HEK293 (cell line): Measurements from ENCODE around the gene ACOT9.

Source experiments
- CTCF ChIA-PET: fragments of 350-600 bp; formaldehyde crosslinking; extraction: SDS; loops from one replicate; lab custom pipeline; 2021; ENCODE audit warnings: antibody characterized with exemption; lab: Yijun Ruan, JAX
- POLR2A ChIA-PET: fragments of 300-600 bp; formaldehyde crosslinking; extraction: SDS; loops from one replicate; lab custom pipeline; 2020; ENCODE audit warnings: antibody characterized with exemption, inconsistent platforms; lab: Yijun Ruan, JAX
- H3K27ac ChIP-seq: fragments of 200-500 bp; sonication (Bioruptor generic); 2 replicates; pipeline ENCODE4 v1.5.1; 2014; ENCODE audit warnings: low read depth, low read length, control low read depth, inconsistent platforms; ENCODE audit errors: extremely low read depth
- H3K36me3 ChIP-seq, 2 experiments: fragments of 200-500 bp in 1 of 2; sonication (Bioruptor generic) in 1 of 2; 1 replicate in 1 of 2; 2 replicates in 1 of 2; pipeline ENCODE4 v1.5.1; 2014 to 2017; ENCODE audit warnings: inconsistent platforms in 2 of 2, low read length in 2 of 2; ENCODE audit not compliant: control insufficient read depth in 2 of 2, insufficient read depth in 1 of 2
- H3K4me1 ChIP-seq: fragments of 200-500 bp; sonication (Bioruptor generic); 2 replicates; pipeline ENCODE4 v1.5.1; 2014; ENCODE audit warnings: mild to moderate bottlenecking, low read length, inconsistent platforms; ENCODE audit not compliant: control insufficient read depth, insufficient read depth
- H3K4me3 ChIP-seq: 2 replicates; pipeline ENCODE4 v1.5.1; 2011; ENCODE audit warnings: low read depth, mild to moderate bottlenecking, control low read depth, low read length, moderate library complexity
- H3K9me3 ChIP-seq: fragments of 200-500 bp; sonication (Bioruptor generic); 2 replicates; pipeline ENCODE4 v1.5.1; 2014; ENCODE audit warnings: low read depth, low read length, inconsistent platforms; ENCODE audit not compliant: control insufficient read depth, insufficient read depth
- MYNN ChIP-seq: fragments of 450-650 bp; formaldehyde crosslinking; IDR thresholded peaks from 2 replicates; pipeline ENCODE4 v1.5.1; 2016; ENCODE audit warnings: missing biosample characterization, missing genetic modification characterization, borderline replicate concordance
- PATZ1 ChIP-seq: fragments of 450-650 bp; formaldehyde crosslinking; IDR thresholded peaks from 2 replicates; pipeline ENCODE4 v1.5.1; 2016; ENCODE audit warnings: missing biosample characterization, missing genetic modification characterization
- REST ChIP-seq: fragments of 450-650 bp; formaldehyde crosslinking; IDR thresholded peaks from 2 replicates; pipeline ENCODE4 v1.5.1; 2016; ENCODE audit warnings: missing biosample characterization, missing genetic modification characterization
- ZBTB26 ChIP-seq: fragments of 450-650 bp; formaldehyde crosslinking; optimal IDR thresholded peaks from 2 replicates; pipeline ENCODE3; 2016; ENCODE audit warnings: missing biosample characterization, mild to moderate bottlenecking, missing genetic modification characterization
- ZBTB49 ChIP-seq: fragments of 450-650 bp; formaldehyde crosslinking; IDR thresholded peaks from 2 replicates; pipeline ENCODE4 v1.5.1; 2016; ENCODE audit warnings: missing biosample characterization, missing genetic modification characterization, low read depth
- ZNF274 ChIP-seq, 2 experiments: fragments of 200-500 bp in 1 of 2; fragments of 450-650 bp in 1 of 2; sonication (Bioruptor generic) in 1 of 2; formaldehyde crosslinking in 1 of 2; IDR thresholded peaks; 2 replicates each; pipeline versions ENCODE4 v1.5.1 to v1.6.1; 2014 to 2016; ENCODE audit warnings: borderline replicate concordance in 1 of 2, inconsistent platforms in 1 of 2, low read length in 1 of 2, missing biosample characterization in 1 of 2, missing genetic modification characterization in 1 of 2
- ZNF362 ChIP-seq: fragments of 450-650 bp; formaldehyde crosslinking; IDR thresholded peaks from 2 replicates; pipeline ENCODE4 v1.5.1; 2016; ENCODE audit warnings: missing biosample characterization, missing genetic modification characterization
- ZNF37A ChIP-seq: fragments of 450-650 bp; IDR thresholded peaks from 2 replicates; pipeline ENCODE4 v1.5.1; 2018; ENCODE audit warnings: missing biosample characterization, missing genetic modification characterization
- ZNF394 ChIP-seq: fragments of 450-650 bp; formaldehyde crosslinking; IDR thresholded peaks from 2 replicates; pipeline ENCODE4 v1.5.1; 2016; ENCODE audit warnings: missing biosample characterization, missing genetic modification characterization, mild to moderate bottlenecking, moderate library complexity, borderline replicate concordance
- ZNF449 ChIP-seq: fragments of 450-650 bp; formaldehyde crosslinking; IDR thresholded peaks from 2 replicates; pipeline ENCODE4 v1.5.1; 2017; ENCODE audit warnings: missing biosample characterization, mild to moderate bottlenecking, missing genetic modification characterization, moderate library complexity
- ZNF544 ChIP-seq: fragments of 450-650 bp; formaldehyde crosslinking; IDR thresholded peaks from 2 replicates; pipeline ENCODE4 v1.5.0; 2017; ENCODE audit warnings: missing biosample characterization, missing genetic modification characterization
- ZNF600 ChIP-seq: fragments of 450-650 bp; formaldehyde crosslinking; IDR thresholded peaks from 2 replicates; pipeline ENCODE4 v1.5.1; 2016; ENCODE audit warnings: missing biosample characterization, missing genetic modification characterization
- ZNF623 ChIP-seq: fragments of 450-650 bp; formaldehyde crosslinking; IDR thresholded peaks from 2 replicates; pipeline ENCODE4 v1.5.1; 2016; ENCODE audit warnings: missing biosample characterization, missing genetic modification characterization
- ZNF639 ChIP-seq: fragments of 450-650 bp; formaldehyde crosslinking; IDR thresholded peaks from 2 replicates; pipeline ENCODE4 v1.5.1; 2016; ENCODE audit warnings: missing biosample characterization, missing genetic modification characterization
- ZNF707 ChIP-seq: fragments of 450-650 bp; formaldehyde crosslinking; IDR thresholded peaks from 2 replicates; pipeline ENCODE4 v1.5.1; 2016; ENCODE audit warnings: missing biosample characterization, missing genetic modification characterization
- ZNF792 ChIP-seq: fragments of 450-650 bp; formaldehyde crosslinking; IDR thresholded peaks from 2 replicates; pipeline ENCODE4 v1.5.1; 2016; ENCODE audit warnings: missing biosample characterization, missing genetic modification characterization

Gene ACOT9

GRCh38 chrX:23720117-23720677 is 22.9 kb downstream of the ACOT9 start:
- POLR2A ChIA-PET = no interaction called here
- TF ChIP-seq ZNF792 (no peak), ZNF623 (tag by site-specific recombination) (no peak), ZBTB49 (tag by site-specific recombination) (no peak), ZNF639 (tag by site-specific recombination) (0 out of 2 replicates have a peak, but pooled peaks have one; percentile 39), ZNF394 (tag by site-specific recombination) (peak; percentile 39; the same call in 1 of the 2 replicates), ZNF600 (no peak), PATZ1 (tag by site-specific recombination) (0 out of 2 replicates have a peak, but pooled peaks have one; percentile 29), ZNF362 (tag by site-specific recombination) (no peak), ZNF274 (IDR thresholded peaks at IDR 0.05; ENCODE audit: low read length) (no peak), ZNF274 (tag by site-specific recombination; IDR thresholded peaks at IDR 0.05; ENCODE audit: borderline replicate concordance) (no peak)
- CTCF ChIA-PET = no interaction called here

GRCh38 chrX:23705235-23705634 is 37.8 kb downstream of the ACOT9 start:
- Histone ChIP-seq H3K4me3 (no peak overlapping the region), H3K4me1 (no peaks in the 10 kb centered on the region), H3K27ac (no peak overlapping the region), H3K36me3 (peaks cover 25 to 50% of the 10 kb centered on the region in 2 experiments), H3K9me3 (no peaks in the 10 kb centered on the region)
- ChIA-PET CTCF (interaction anchor here (0.8 to 2.9 kb wide), 2 partner anchors 197 to 1720 kb away, joined by 3 to 9 read pairs; no protein-coding TSS in a partner anchor), POLR2A (no interaction called here)
- TF ChIP-seq ZBTB26 = no peak
- TF ChIP-seq REST = no peak
- TF ChIP-seq ZNF544 (tag by site-specific recombination) = no peak
- TF ChIP-seq ZNF707 = no peak
- TF ChIP-seq ZNF449 (tag by site-specific recombination) = no peak
- no peak for TF ChIP-seq ZNF37A (tag by site-specific recombination)
- TF ChIP-seq MYNN = no peak

More at GRCh38 chrX:23720117-23720677, 22.9 kb downstream of the ACOT9 start:
- Histone ChIP-seq H3K9me3 (no peaks in the 10 kb centered on the region), H3K36me3 (peaks cover 13 to 41% of the 10 kb centered on the region in 2 experiments), H3K4me1 (no peaks in the 10 kb centered on the region), H3K4me3 (no peak overlapping the region), H3K27ac (no peak overlapping the region)
